Stimulated activated CD4-positive, alpha-beta T cell treated with anti-CD3 and anti-CD28 coated beads, Interleukin-4, amount 100 ng/mL, for 4 hours (primary cell): ENCODE measurements around the gene SEC16B.

Experiments used
- DNase-seq, 2 experiments: peaks; one replicate each; pipeline ENCODE4 v3.0.0-alpha.2; 2020

The SEC16B gene

GRCh38 chr1:177897998-177898654 is 71.7 kb downstream of the SEC16B start:
- no peak for DNase-seq

GRCh38 chr1:177897281-177897997 is 72.4 kb downstream of the SEC16B start:
- no peak for DNase-seq
